A673 (cell line): ENCODE data around the gene RESP18. TPM values are rescaled to one million over a fixed set of nuclear protein-coding genes. Genes with fewer than 3 reads are reported as not detected.

Experiments
- BruUV-seq: library from RNA; stranded (reverse); fragments of 400-500 nt; replicated peaks from 2 replicates; lab custom pipeline; 2021; lab: Mats Ljungman, UMichigan
- CTCF ChIA-PET: fragments of 300-600 bp; sonication (Branson Sonifier 250); formaldehyde crosslinking; loops from one replicate; lab custom pipeline; 2022; ENCODE audit warnings: antibody characterized with exemption; lab: Charles Lee
- POLR2A ChIA-PET: fragments of 300-600 bp; sonication (Branson Sonifier 250); formaldehyde crosslinking; loops from one replicate; lab custom pipeline; 2022; ENCODE audit warnings: antibody characterized with exemption; ENCODE audit not compliant: low non-redundant PET; lab: Charles Lee
- DNase-seq: peaks from one replicate; pipeline ENCODE4 v3.0.0-alpha.2; 2015; ENCODE audit warnings: low spot score
- H3K27ac ChIP-seq: fragments of 200-600 bp; sonication (generic); 2 replicates; pipeline ENCODE4 v1.5.1; 2016; ENCODE audit warnings: mixed run types, low read depth, mild to moderate bottlenecking, mixed read lengths, antibody characterized with exemption, low read length; ENCODE audit not compliant: poor library complexity, severe bottlenecking
- H3K27me3 ChIP-seq: fragments of 200-600 bp; sonication (generic); replicated peaks from 2 replicates; pipeline ENCODE4 v1.6.1; 2017; ENCODE audit warnings: mixed run types, low read depth, mild to moderate bottlenecking, mixed read lengths, antibody characterized with exemption, low read length; ENCODE audit not compliant: insufficient read depth, poor library complexity
- H3K36me3 ChIP-seq: fragments of 200-600 bp; sonication (generic); 2 replicates; pipeline ENCODE4 v1.6.1; 2016; ENCODE audit warnings: mixed run types, mild to moderate bottlenecking, mixed read lengths, antibody characterized with exemption, low read length; ENCODE audit not compliant: insufficient read depth, poor library complexity, severe bottlenecking
- H3K4me1 ChIP-seq: fragments of 200-600 bp; sonication (generic); 2 replicates; pipeline ENCODE4 v1.6.1; 2017; ENCODE audit warnings: mixed run types, mild to moderate bottlenecking, mixed read lengths, antibody characterized with exemption, low read length; ENCODE audit not compliant: insufficient read depth, poor library complexity, severe bottlenecking
- H3K4me3 ChIP-seq: fragments of 200-600 bp; sonication (generic); 2 replicates; pipeline ENCODE4 v1.5.1; 2016; ENCODE audit warnings: low read depth, mixed run types, mild to moderate bottlenecking, mixed read lengths, low read length; ENCODE audit not compliant: poor library complexity, severe bottlenecking
- H3K9me3 ChIP-seq: fragments of 200-600 bp; sonication (generic); 2 replicates; pipeline ENCODE4 v1.6.1; 2016; ENCODE audit warnings: mixed run types, low read depth, mild to moderate bottlenecking, mixed read lengths, antibody characterized with exemption, low read length; ENCODE audit not compliant: poor library complexity, severe bottlenecking
- EZH2 ChIP-seq: fragments of 200-600 bp; sonication (generic); IDR thresholded peaks from 2 replicates; pipeline ENCODE4 v1.6.1; 2017; ENCODE audit warnings: borderline replicate concordance, low read depth, mild to moderate bottlenecking, mixed read lengths, antibody characterized with exemption, low read length; ENCODE audit not compliant: poor library complexity, severe bottlenecking
- intact Hi-C: fragments of 100-400 bp; cut with micrococcal nuclease; formaldehyde crosslinking; loops from one replicate; pipeline ENCODE4 v1.10.0; 2022; ENCODE audit not compliant: unreplicated experiment
- total RNA-seq: library from RNA; stranded (reverse); gene quantifications from 2 replicates; pipeline ENCODE4 v1.2.3, GENCODE V29; 2021
- TF ChIP-seq, protein P1 (sequence below): fragments of 300-800, 200-600 bp; sonication (generic); conservative IDR thresholded peaks from 2 replicates; pipeline ENCODE4 v1.5.1; 2017; ENCODE audit warnings: low read depth, mild to moderate bottlenecking, antibody characterized with exemption, low read length, moderate library complexity, mixed read lengths

RESP18 gene
- total RNA-seq, 1 experiment from 2014 or later = not detected

DNA sequence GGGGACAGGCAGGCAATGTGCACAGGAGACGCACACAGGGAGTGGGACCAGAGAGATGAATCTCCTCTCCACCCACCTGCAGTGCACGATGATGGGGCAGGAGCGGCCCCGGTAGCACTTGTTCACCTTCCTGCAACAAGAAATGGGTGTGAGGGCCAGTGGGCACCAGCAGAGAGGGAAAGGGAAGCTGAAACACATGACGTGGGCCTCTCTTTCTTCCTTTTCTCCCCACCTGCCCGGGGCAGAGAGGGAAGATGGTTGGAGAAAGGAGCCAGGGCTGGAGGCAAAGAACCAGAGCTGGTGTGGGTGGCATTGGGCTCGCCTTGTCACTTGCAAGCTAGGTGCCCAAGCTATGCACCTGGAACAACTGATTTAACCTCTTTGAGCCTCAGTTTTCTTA, 41.1 kb downstream of the RESP18 start:
- BruUV-seq = no TSS peak
- Histone ChIP-seq H3K4me3 (no peak overlapping the region), H3K27me3 (no peaks in the 10 kb centered on the region), H3K36me3 (no peaks in the 10 kb centered on the region), H3K9me3 (no peaks in the 10 kb centered on the region), H3K4me1 (peaks cover 7% of the 10 kb centered on the region), H3K27ac (no peak overlapping the region)
- intact Hi-C loops = loop anchor here (10.0 kb wide), 2 partner anchors 237 to 437 kb away; partner anchors contain the start of gene WNT6
- TF ChIP-seq, protein P1, sequence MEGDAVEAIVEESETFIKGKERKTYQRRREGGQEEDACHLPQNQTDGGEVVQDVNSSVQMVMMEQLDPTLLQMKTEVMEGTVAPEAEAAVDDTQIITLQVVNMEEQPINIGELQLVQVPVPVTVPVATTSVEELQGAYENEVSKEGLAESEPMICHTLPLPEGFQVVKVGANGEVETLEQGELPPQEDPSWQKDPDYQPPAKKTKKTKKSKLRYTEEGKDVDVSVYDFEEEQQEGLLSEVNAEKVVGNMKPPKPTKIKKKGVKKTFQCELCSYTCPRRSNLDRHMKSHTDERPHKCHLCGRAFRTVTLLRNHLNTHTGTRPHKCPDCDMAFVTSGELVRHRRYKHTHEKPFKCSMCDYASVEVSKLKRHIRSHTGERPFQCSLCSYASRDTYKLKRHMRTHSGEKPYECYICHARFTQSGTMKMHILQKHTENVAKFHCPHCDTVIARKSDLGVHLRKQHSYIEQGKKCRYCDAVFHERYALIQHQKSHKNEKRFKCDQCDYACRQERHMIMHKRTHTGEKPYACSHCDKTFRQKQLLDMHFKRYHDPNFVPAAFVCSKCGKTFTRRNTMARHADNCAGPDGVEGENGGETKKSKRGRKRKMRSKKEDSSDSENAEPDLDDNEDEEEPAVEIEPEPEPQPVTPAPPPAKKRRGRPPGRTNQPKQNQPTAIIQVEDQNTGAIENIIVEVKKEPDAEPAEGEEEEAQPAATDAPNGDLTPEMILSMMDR = no peak
- no peak for TF ChIP-seq EZH2
- CTCF ChIA-PET = no interaction called here
- POLR2A ChIA-PET = no interaction called here
- DNase-seq = no peak

DNA sequence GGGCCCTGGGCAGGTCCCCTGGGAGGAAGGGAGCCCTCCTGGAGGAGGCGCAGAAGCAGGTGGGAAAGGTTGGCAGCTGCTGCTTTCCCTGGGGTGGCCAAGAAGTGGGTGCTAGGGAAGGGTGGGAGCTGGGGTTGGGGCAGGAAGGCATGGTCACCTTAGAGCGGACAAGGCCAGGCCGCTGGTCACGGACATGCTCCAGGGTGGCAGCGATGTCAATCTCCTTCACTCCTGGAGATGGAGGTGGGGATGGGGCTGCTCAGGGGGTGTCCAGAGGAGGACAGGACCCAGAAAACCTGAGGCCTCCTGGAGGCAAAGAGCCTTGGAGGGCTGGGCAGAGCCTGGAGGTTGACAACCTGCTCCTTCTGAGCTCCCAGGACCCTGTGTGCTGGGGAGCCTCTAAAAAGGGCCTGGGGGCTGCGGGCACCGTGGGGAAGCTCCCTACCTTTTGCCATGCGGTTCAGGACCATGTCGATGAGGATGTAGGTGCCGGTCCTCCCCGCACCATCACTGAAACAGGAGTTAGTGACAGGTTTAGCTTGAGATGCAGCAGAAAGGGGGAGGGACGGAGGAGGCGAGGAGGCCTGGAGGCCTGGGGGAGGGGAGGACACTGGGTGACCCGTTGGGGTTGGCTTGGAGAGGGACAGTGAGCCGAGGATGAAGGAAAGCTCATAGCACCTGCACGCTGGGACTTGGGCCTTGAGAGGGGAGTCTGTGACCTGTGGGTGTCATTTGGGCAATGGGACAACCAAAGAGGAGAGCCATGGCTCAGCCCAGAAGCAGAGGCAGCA, 42.0 kb downstream of the RESP18 start:
- Histone ChIP-seq H3K9me3 (no peaks in the 10 kb centered on the region), H3K36me3 (no peaks in the 10 kb centered on the region), H3K4me3 (no peak overlapping the region), H3K27ac (no peak overlapping the region), H3K27me3 (no peaks in the 10 kb centered on the region), H3K4me1 (peaks cover 7% of the 10 kb centered on the region)
- TF ChIP-seq, protein P1 = no peak
- no peak for TF ChIP-seq EZH2
- ChIA-PET POLR2A (interaction anchor here (0.6 kb wide), 1 partner anchor 109 kb away, joined by 6 read pairs; no protein-coding TSS in a partner anchor), CTCF (no interaction called here)
- intact Hi-C loops = loop anchor here (10.0 kb wide), 2 partner anchors 236 to 436 kb away; partner anchors contain the start of gene WNT6
- DNase-seq = no peak
- BruUV-seq = no TSS peak

DNA sequence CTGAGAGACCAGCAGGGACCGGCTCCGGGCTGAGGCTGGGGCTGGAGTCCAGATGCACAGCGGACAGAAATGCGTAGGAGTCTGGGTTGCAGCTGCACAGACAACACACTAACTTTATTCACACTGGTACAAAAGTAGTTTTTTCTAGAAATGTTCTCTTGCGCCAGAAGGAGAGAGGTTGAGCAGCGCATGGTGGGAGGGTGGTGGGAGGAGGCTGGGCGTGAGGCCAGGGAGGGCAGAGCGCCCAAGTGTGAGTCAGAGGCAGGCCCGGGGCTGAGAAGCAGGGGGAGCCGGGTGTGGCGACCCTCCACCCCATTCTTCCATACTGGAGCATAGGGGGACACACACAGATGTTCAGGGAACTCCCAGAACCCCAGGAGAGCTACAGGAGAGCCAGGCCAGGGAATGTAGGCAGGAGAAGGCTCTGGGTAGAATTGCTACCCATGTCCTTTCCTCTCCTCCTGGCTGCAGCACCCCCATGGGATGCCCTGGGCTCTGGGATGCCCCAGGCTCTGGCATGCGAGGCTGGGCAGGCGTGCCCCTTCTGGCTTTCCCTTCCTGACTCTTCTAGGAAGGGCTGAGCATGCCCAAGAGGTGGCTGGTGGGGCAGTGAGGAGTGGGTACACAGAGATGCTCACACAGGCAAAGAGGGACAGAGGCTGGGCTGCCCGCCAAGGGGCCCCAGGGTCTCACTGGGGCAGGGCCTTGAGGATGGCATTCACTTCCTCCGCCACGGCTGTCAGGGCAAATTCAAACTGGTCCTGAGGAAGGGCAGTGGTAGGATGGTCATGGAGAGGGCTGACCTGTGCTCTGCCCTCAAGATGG, 42.8 kb downstream of the RESP18 start:
- TF ChIP-seq, protein P1 = no peak
- TF ChIP-seq EZH2 = no peak
- no peaks in the 10 kb centered on the region for H3K27me3 ChIP-seq
- no peak overlapping the region for H3K27ac ChIP-seq
- no peaks in the 10 kb centered on the region for H3K9me3 ChIP-seq
- POLR2A ChIA-PET = no interaction called here
- intact Hi-C loops = loop anchor here (10.0 kb wide), 2 partner anchors 235 to 435 kb away; partner anchors contain the start of gene WNT6
- H3K4me1 ChIP-seq = peaks cover 7% of the 10 kb centered on the region
- BruUV-seq = no TSS peak
- no peak overlapping the region for H3K4me3 ChIP-seq
- CTCF ChIA-PET = no interaction called here
- peak; percentile 56 for DNase-seq
- H3K36me3 ChIP-seq = peaks cover 2% of the 10 kb centered on the region
